MG63 (cell line): ENCODE data around the gene MYO15A. TPM values are rescaled to one million over a fixed set of nuclear protein-coding genes. Genes with fewer than 3 reads are reported as not detected.

Experiments
- DNase-seq: peaks from one replicate; pipeline ENCODE4 v3.0.0-alpha.2; 2020
- H3K27me3 ChIP-seq: fragments of 250-450 bp; sonication (Bioruptor Pico); 2 replicates; pipeline ENCODE4 v1.5.1; 2020; ENCODE audit warnings: mild to moderate bottlenecking, moderate library complexity
- H3K36me3 ChIP-seq: fragments of 250-450 bp; sonication (Bioruptor Pico); 2 replicates; pipeline ENCODE4 v1.5.1; 2020; ENCODE audit warnings: mild to moderate bottlenecking, moderate library complexity
- H3K4me3 ChIP-seq: fragments of 250-450 bp; sonication (Bioruptor Pico); 2 replicates; pipeline ENCODE4 v1.5.1; 2020; ENCODE audit warnings: mild to moderate bottlenecking, moderate library complexity
- H3K9me3 ChIP-seq: fragments of 250-450 bp; sonication (Bioruptor Pico); 2 replicates; pipeline ENCODE4 v1.5.1; 2020; ENCODE audit warnings: mild to moderate bottlenecking, moderate library complexity
- total RNA-seq: library from RNA; depleted of rRNA; stranded (reverse); fragments of >200 nt; shearing (Covaris generic); gene quantifications from 2 replicates; pipeline ENCODE4 v1.2.3, GENCODE V29; 2014; ENCODE audit warnings: low replicate concordance

Gene MYO15A
- total RNA-seq, 1 experiment from 2014 or later: not detected

- no peaks in the 10 kb centered on the region for H3K27me3 ChIP-seq
- no peaks in the 10 kb centered on the region for H3K9me3 ChIP-seq
- H3K36me3 ChIP-seq: no peaks in the 10 kb centered on the region
- no peak overlapping the region for H3K4me3 ChIP-seq
- DNase-seq: no peak
Measured at GRCh38 chr17:18141210-18141803, 32.8 kb downstream of the MYO15A start.

GRCh38 chr17:18142417-18142816 is 33.9 kb downstream of the MYO15A start:
- Histone ChIP-seq H3K9me3 (no peaks in the 10 kb centered on the region), H3K4me3 (no peak overlapping the region), H3K36me3 (no peaks in the 10 kb centered on the region), H3K27me3 (no peaks in the 10 kb centered on the region)
- no peak for DNase-seq

- H3K27me3 ChIP-seq: no peaks in the 10 kb centered on the region
- H3K9me3 ChIP-seq: no peaks in the 10 kb centered on the region
- no peak for DNase-seq
- H3K4me3 ChIP-seq: no peak overlapping the region
- no peaks in the 10 kb centered on the region for H3K36me3 ChIP-seq
Measured at GRCh38 chr17:18143044-18143936, 34.7 kb downstream of the MYO15A start.

GRCh38 chr17:18144261-18144660 is 35.7 kb downstream of the MYO15A start:
- Histone ChIP-seq H3K27me3 (no peaks in the 10 kb centered on the region), H3K4me3 (no peak overlapping the region), H3K36me3 (no peaks in the 10 kb centered on the region), H3K9me3 (no peaks in the 10 kb centered on the region)
- no peak for DNase-seq

GRCh38 chr17:18144855-18145254 is 36.3 kb downstream of the MYO15A start:
- no peak for DNase-seq
- no peaks in the 10 kb centered on the region for H3K9me3 ChIP-seq
- no peak overlapping the region for H3K4me3 ChIP-seq
- H3K36me3 ChIP-seq: no peaks in the 10 kb centered on the region
- H3K27me3 ChIP-seq: no peaks in the 10 kb centered on the region

- no peaks in the 10 kb centered on the region for H3K36me3 ChIP-seq
- H3K27me3 ChIP-seq: no peaks in the 10 kb centered on the region
- no peak overlapping the region for H3K4me3 ChIP-seq
- H3K9me3 ChIP-seq: no peaks in the 10 kb centered on the region
- no peak for DNase-seq
Measured at GRCh38 chr17:18145811-18146210, 37.3 kb downstream of the MYO15A start.

- DNase-seq: no peak
- no peaks in the 10 kb centered on the region for H3K9me3 ChIP-seq
- H3K27me3 ChIP-seq: no peaks in the 10 kb centered on the region
- H3K36me3 ChIP-seq: no peaks in the 10 kb centered on the region
- H3K4me3 ChIP-seq: no peak overlapping the region
Measured at GRCh38 chr17:18146259-18146658, 37.7 kb downstream of the MYO15A start.

GRCh38 chr17:18146980-18147379 is 38.4 kb downstream of the MYO15A start:
- Histone ChIP-seq H3K4me3 (no peak overlapping the region), H3K36me3 (no peaks in the 10 kb centered on the region), H3K9me3 (no peaks in the 10 kb centered on the region), H3K27me3 (no peaks in the 10 kb centered on the region)
- no peak for DNase-seq

- Histone ChIP-seq H3K9me3 (no peaks in the 10 kb centered on the region), H3K36me3 (no peaks in the 10 kb centered on the region), H3K27me3 (no peaks in the 10 kb centered on the region), H3K4me3 (no peak overlapping the region)
- DNase-seq: no peak
Measured at GRCh38 chr17:18148586-18148985, 40.0 kb downstream of the MYO15A start.

- DNase-seq: no peak
- no peak overlapping the region for H3K4me3 ChIP-seq
- no peaks in the 10 kb centered on the region for H3K36me3 ChIP-seq
- H3K27me3 ChIP-seq: no peaks in the 10 kb centered on the region
- no peaks in the 10 kb centered on the region for H3K9me3 ChIP-seq
Measured at GRCh38 chr17:18151290-18151689, 42.7 kb downstream of the MYO15A start.

- no peaks in the 10 kb centered on the region for H3K9me3 ChIP-seq
- DNase-seq: no peak
- H3K27me3 ChIP-seq: no peaks in the 10 kb centered on the region
- no peaks in the 10 kb centered on the region for H3K36me3 ChIP-seq
- H3K4me3 ChIP-seq: no peak overlapping the region
Measured at GRCh38 chr17:18155179-18155578, 46.6 kb downstream of the MYO15A start.

GRCh38 chr17:18156171-18156975 is 47.8 kb downstream of the MYO15A start:
- Histone ChIP-seq H3K27me3 (no peaks in the 10 kb centered on the region), H3K9me3 (no peaks in the 10 kb centered on the region), H3K4me3 (no peak overlapping the region), H3K36me3 (no peaks in the 10 kb centered on the region)
- DNase-seq: no peak

GRCh38 chr17:18156976-18157280 is 48.4 kb downstream of the MYO15A start:
- Histone ChIP-seq H3K9me3 (no peaks in the 10 kb centered on the region), H3K4me3 (no peak overlapping the region), H3K27me3 (no peaks in the 10 kb centered on the region), H3K36me3 (no peaks in the 10 kb centered on the region)
- no peak for DNase-seq

GRCh38 chr17:18157354-18157985 is 48.9 kb downstream of the MYO15A start:
- H3K27me3 ChIP-seq: no peaks in the 10 kb centered on the region
- no peaks in the 10 kb centered on the region for H3K36me3 ChIP-seq
- DNase-seq: no peak
- no peaks in the 10 kb centered on the region for H3K9me3 ChIP-seq
- H3K4me3 ChIP-seq: no peak overlapping the region

GRCh38 chr17:18158022-18158600 is 49.6 kb downstream of the MYO15A start:
- Histone ChIP-seq H3K36me3 (no peaks in the 10 kb centered on the region), H3K9me3 (no peaks in the 10 kb centered on the region), H3K4me3 (no peak overlapping the region), H3K27me3 (no peaks in the 10 kb centered on the region)
- peak; percentile 10 for DNase-seq

GRCh38 chr17:18159551-18160120 is 51.1 kb downstream of the MYO15A start:
- no peak overlapping the region for H3K4me3 ChIP-seq
- H3K9me3 ChIP-seq: no peaks in the 10 kb centered on the region
- no peak for DNase-seq
- H3K27me3 ChIP-seq: no peaks in the 10 kb centered on the region
- H3K36me3 ChIP-seq: no peaks in the 10 kb centered on the region
